ENCODE data around the gene PRR27. TPM values are rescaled to one million over a fixed set of nuclear protein-coding genes. Genes with fewer than 3 reads are reported as not detected.

Gene PRR27
- total RNA-seq, 1 experiment from 2014 or later, result not detected

Other genes with a start within 250 kb of the PRR27 start
- gene CSN1S1, start 223.2 kb upstream of the PRR27 start, total RNA-seq (2014; rRNA removed; shearing (Covaris generic)), result not detected in 2 replicates
- not detected in 2 replicates for gene CSN2, start 188.5 kb upstream of the PRR27 start, total RNA-seq (2014; rRNA removed; shearing (Covaris generic))
- not detected in 2 replicates for gene STATH, start 158.3 kb upstream of the PRR27 start, total RNA-seq (2014; rRNA removed; shearing (Covaris generic))
- not detected in 2 replicates for gene HTN3, start 125.8 kb upstream of the PRR27 start, total RNA-seq (2014; rRNA removed; shearing (Covaris generic))
- gene HTN1, start 103.8 kb upstream of the PRR27 start, total RNA-seq (2014; rRNA removed; shearing (Covaris generic)), result not detected in 2 replicates
- gene ODAM, start 41.5 kb downstream of the PRR27 start, total RNA-seq (2014; rRNA removed; shearing (Covaris generic)), result not detected in 2 replicates
- not detected in 2 replicates for gene FDCSP, start 71.9 kb downstream of the PRR27 start, total RNA-seq (2014; rRNA removed; shearing (Covaris generic))
- gene CSN3, start 88.4 kb downstream of the PRR27 start, total RNA-seq (2014; rRNA removed; shearing (Covaris generic)), result not detected in 2 replicates
- not detected in 2 replicates for gene CABS1, start 180.7 kb downstream of the PRR27 start, total RNA-seq (2014; rRNA removed; shearing (Covaris generic))
- not detected in 2 replicates for gene SMR3A, start 206.5 kb downstream of the PRR27 start, total RNA-seq (2014; rRNA removed; shearing (Covaris generic))
- not detected in 2 replicates for gene SMR3B, start 228.9 kb downstream of the PRR27 start, total RNA-seq (2014; rRNA removed; shearing (Covaris generic))
- not detected in 2 replicates for gene OPRPN, start 243.7 kb downstream of the PRR27 start, total RNA-seq (2014; rRNA removed; shearing (Covaris generic))

Data from SJSA1 (cell line).